ENCODE results near the gene GRXCR1.

DNA sequence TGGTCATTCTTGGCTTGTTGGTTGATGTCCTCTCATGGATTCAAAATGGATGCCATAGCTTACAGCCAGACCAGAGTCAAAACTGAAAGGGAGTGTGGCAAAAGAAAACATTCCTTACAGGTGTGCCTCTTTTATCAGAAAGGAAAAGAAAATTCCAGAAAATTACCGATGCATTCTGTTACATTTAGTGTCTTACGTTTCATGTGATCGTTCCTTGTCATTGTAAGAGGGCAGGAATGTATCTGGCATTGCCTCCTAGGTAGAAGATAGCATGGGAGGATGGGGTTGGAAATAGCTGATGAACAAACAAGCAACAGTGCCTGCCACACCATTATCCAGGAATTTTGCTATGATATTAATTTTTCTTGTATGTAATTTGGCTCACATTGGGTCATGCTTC lies 13.1 kb downstream of the GRXCR1 start:
- TF ChIP-seq ZNF416 (CRISPR knock-in tag; IDR thresholded peaks at IDR 0.05) = no peak
- TF ChIP-seq, protein P1, sequence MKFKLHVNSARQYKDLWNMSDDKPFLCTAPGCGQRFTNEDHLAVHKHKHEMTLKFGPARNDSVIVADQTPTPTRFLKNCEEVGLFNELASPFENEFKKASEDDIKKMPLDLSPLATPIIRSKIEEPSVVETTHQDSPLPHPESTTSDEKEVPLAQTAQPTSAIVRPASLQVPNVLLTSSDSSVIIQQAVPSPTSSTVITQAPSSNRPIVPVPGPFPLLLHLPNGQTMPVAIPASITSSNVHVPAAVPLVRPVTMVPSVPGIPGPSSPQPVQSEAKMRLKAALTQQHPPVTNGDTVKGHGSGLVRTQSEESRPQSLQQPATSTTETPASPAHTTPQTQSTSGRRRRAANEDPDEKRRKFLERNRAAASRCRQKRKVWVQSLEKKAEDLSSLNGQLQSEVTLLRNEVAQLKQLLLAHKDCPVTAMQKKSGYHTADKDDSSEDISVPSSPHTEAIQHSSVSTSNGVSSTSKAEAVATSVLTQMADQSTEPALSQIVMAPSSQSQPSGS (CRISPR knock-in tag; IDR thresholded peaks at IDR 0.05; ENCODE audit: borderline replicate concordance, low read depth) = no peak
- TF ChIP-seq, protein P2, sequence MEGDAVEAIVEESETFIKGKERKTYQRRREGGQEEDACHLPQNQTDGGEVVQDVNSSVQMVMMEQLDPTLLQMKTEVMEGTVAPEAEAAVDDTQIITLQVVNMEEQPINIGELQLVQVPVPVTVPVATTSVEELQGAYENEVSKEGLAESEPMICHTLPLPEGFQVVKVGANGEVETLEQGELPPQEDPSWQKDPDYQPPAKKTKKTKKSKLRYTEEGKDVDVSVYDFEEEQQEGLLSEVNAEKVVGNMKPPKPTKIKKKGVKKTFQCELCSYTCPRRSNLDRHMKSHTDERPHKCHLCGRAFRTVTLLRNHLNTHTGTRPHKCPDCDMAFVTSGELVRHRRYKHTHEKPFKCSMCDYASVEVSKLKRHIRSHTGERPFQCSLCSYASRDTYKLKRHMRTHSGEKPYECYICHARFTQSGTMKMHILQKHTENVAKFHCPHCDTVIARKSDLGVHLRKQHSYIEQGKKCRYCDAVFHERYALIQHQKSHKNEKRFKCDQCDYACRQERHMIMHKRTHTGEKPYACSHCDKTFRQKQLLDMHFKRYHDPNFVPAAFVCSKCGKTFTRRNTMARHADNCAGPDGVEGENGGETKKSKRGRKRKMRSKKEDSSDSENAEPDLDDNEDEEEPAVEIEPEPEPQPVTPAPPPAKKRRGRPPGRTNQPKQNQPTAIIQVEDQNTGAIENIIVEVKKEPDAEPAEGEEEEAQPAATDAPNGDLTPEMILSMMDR (IDR thresholded peaks at IDR 0.05) = no peak
- no peak for TF ChIP-seq GABPB1 (CRISPR knock-in tag; IDR thresholded peaks at IDR 0.05)
- no peak for TF ChIP-seq FOXJ3 (CRISPR knock-in tag; IDR thresholded peaks at IDR 0.05; ENCODE audit: borderline replicate concordance)
- TF ChIP-seq USF2 (CRISPR knock-in tag; IDR thresholded peaks at IDR 0.05) = no peak
- no peak for TF ChIP-seq RELA (CRISPR knock-in tag; IDR thresholded peaks at IDR 0.05; ENCODE audit: borderline replicate concordance)
- no peak for TF ChIP-seq MAX (CRISPR knock-in tag; IDR thresholded peaks at IDR 0.05)
- TF ChIP-seq, protein P3, sequence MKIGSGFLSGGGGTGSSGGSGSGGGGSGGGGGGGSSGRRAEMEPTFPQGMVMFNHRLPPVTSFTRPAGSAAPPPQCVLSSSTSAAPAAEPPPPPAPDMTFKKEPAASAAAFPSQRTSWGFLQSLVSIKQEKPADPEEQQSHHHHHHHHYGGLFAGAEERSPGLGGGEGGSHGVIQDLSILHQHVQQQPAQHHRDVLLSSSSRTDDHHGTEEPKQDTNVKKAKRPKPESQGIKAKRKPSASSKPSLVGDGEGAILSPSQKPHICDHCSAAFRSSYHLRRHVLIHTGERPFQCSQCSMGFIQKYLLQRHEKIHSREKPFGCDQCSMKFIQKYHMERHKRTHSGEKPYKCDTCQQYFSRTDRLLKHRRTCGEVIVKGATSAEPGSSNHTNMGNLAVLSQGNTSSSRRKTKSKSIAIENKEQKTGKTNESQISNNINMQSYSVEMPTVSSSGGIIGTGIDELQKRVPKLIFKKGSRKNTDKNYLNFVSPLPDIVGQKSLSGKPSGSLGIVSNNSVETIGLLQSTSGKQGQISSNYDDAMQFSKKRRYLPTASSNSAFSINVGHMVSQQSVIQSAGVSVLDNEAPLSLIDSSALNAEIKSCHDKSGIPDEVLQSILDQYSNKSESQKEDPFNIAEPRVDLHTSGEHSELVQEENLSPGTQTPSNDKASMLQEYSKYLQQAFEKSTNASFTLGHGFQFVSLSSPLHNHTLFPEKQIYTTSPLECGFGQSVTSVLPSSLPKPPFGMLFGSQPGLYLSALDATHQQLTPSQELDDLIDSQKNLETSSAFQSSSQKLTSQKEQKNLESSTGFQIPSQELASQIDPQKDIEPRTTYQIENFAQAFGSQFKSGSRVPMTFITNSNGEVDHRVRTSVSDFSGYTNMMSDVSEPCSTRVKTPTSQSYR (CRISPR knock-in tag; IDR thresholded peaks at IDR 0.05) = no peak
